Hepatocyte (in vitro differentiated cells): ENCODE data around the gene KIAA0408. TPM values are rescaled to one million over a fixed set of nuclear protein-coding genes. Genes with fewer than 3 reads are reported as not detected.
"Not testable (repeated sequence)": the region's sequence is repeated elsewhere in the genome, so short reads cannot be mapped to it uniquely, and the experiment has no call there.

Source experiments
- DNase-seq: peaks from one replicate; pipeline ENCODE4 v3.0.0-alpha.2; 2016; ENCODE audit warnings: low spot score
- H2AFZ ChIP-seq: fragments of 200-600 bp; sonication (generic); 2 replicates; pipeline ENCODE4 v1.6.0; 2016; ENCODE audit warnings: antibody characterized with exemption, mild to moderate bottlenecking
- H3K27ac ChIP-seq: fragments of 200-600 bp; sonication (generic); 2 replicates; pipeline ENCODE4 v1.5.1; 2016; ENCODE audit warnings: mild to moderate bottlenecking
- H3K27me3 ChIP-seq: fragments of 200-600 bp; sonication (generic); 2 replicates; pipeline ENCODE4 v1.6.1; 2016
- H3K36me3 ChIP-seq: fragments of 200-600 bp; sonication (generic); replicated peaks from 2 replicates; pipeline ENCODE4 v1.5.1; 2016; ENCODE audit warnings: low read depth; ENCODE audit not compliant: insufficient read depth
- H3K4me1 ChIP-seq: fragments of 200-600 bp; sonication (generic); 2 replicates; pipeline ENCODE4 v1.5.1; 2016; ENCODE audit warnings: mild to moderate bottlenecking, moderate library complexity; ENCODE audit not compliant: insufficient read depth
- H3K4me2 ChIP-seq: fragments of 200-600 bp; sonication (generic); 2 replicates; pipeline ENCODE4 v1.6.0; 2016
- H3K4me3 ChIP-seq: fragments of 200-600 bp; sonication (generic); 2 replicates; pipeline ENCODE4 v1.5.1; 2016; ENCODE audit warnings: mild to moderate bottlenecking
- H3K79me2 ChIP-seq: fragments of 200-600 bp; sonication (generic); 2 replicates; pipeline ENCODE4 v1.6.0; 2017; ENCODE audit warnings: mild to moderate bottlenecking
- H3K9me2 ChIP-seq: fragments of 200-600 bp; sonication (generic); replicated peaks from 2 replicates; pipeline ENCODE4 v1.6.0; 2017; ENCODE audit warnings: mild to moderate bottlenecking; ENCODE audit not compliant: insufficient read depth
- H3K9me3 ChIP-seq: fragments of 200-600 bp; sonication (generic); 2 replicates; pipeline ENCODE4 v1.5.1; 2016; ENCODE audit warnings: low read depth, mild to moderate bottlenecking
- H4K20me1 ChIP-seq: fragments of 200-600 bp; sonication (generic); 2 replicates; pipeline ENCODE4 v1.6.0; 2016; ENCODE audit warnings: mild to moderate bottlenecking; ENCODE audit not compliant: insufficient read depth, poor library complexity, severe bottlenecking
- EZH2 ChIP-seq: fragments of 200-600 bp; sonication (generic); IDR thresholded peaks from 2 replicates; pipeline ENCODE4 v1.6.1; 2016; ENCODE audit warnings: antibody characterized with exemption, mild to moderate bottlenecking, borderline replicate concordance
- EZH2phosphoT487 ChIP-seq: fragments of 200-600 bp; sonication (generic); IDR thresholded peaks from one replicate; pipeline ENCODE4 v1.6.1; 2018; ENCODE audit warnings: antibody characterized with exemption, mild to moderate bottlenecking, low read depth, moderate library complexity; ENCODE audit not compliant: unreplicated experiment, severe bottlenecking
- WGBS: methylation state at CpG from one replicate; pipeline ENCODE4 v1.1.6; 2016; ENCODE audit warnings: low lambda C conversion rate; ENCODE audit errors: missing lambda C conversion rate; 5-methylcytosine and 5-hydroxymethylcytosine counted together
- polyA plus RNA-seq: library from polyadenylated mRNA; unstranded; fragments of >200 nt; fragmentation: Nextera tagmentation; extraction: Ambion mirVana; gene quantifications from 2 replicates; pipeline ENCODE4 v1.2.1, GENCODE V29; 2016
- total RNA-seq: library from RNA; depleted of rRNA; stranded (reverse); fragments of >200 nt; gene quantifications from 2 replicates; pipeline ENCODE4 v1.2.3, GENCODE V29; 2014
- TF ChIP-seq, protein P1 (sequence below): fragments of 200-600 bp; sonication (generic); IDR thresholded peaks from 2 replicates; pipeline ENCODE4 v1.5.1; 2016; ENCODE audit warnings: antibody characterized with exemption, mild to moderate bottlenecking; ENCODE audit not compliant: poor library complexity

KIAA0408 gene
- total and polyA plus RNA-seq, 2 experiments from 2014 or later, result 2.1 to 7.4 TPM

GRCh38 chr6:127423921-127424320, 35.3 kb downstream of the KIAA0408 start:
- Histone ChIP-seq H3K4me2 (no peak overlapping the region), H3K79me2 (no peaks in the 10 kb centered on the region), H4K20me1 (no peaks in the 10 kb centered on the region), H3K27ac (no peak overlapping the region), H3K36me3 (no peaks in the 10 kb centered on the region), H3K27me3 (no peaks in the 10 kb centered on the region), H3K4me1 (no peaks in the 10 kb centered on the region), H3K9me3 (no peaks in the 10 kb centered on the region), H3K9me2 (no peaks in the 10 kb centered on the region), H2AFZ (no peak overlapping the region), H3K4me3 (no peak overlapping the region)
- DNase-seq, result no peak
- TF ChIP-seq, protein P1, sequence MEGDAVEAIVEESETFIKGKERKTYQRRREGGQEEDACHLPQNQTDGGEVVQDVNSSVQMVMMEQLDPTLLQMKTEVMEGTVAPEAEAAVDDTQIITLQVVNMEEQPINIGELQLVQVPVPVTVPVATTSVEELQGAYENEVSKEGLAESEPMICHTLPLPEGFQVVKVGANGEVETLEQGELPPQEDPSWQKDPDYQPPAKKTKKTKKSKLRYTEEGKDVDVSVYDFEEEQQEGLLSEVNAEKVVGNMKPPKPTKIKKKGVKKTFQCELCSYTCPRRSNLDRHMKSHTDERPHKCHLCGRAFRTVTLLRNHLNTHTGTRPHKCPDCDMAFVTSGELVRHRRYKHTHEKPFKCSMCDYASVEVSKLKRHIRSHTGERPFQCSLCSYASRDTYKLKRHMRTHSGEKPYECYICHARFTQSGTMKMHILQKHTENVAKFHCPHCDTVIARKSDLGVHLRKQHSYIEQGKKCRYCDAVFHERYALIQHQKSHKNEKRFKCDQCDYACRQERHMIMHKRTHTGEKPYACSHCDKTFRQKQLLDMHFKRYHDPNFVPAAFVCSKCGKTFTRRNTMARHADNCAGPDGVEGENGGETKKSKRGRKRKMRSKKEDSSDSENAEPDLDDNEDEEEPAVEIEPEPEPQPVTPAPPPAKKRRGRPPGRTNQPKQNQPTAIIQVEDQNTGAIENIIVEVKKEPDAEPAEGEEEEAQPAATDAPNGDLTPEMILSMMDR, result no peak
- TF ChIP-seq EZH2phosphoT487, result no peak
- no peak for TF ChIP-seq EZH2
- WGBS, result 91% methylated on average over 2 of the region's 2 CpGs

GRCh38 chr6:127421164-127421563, 38.0 kb downstream of the KIAA0408 start:
- H3K36me3 ChIP-seq, H3K4me3 ChIP-seq, H3K79me2 ChIP-seq, H3K27me3 ChIP-seq, H3K27ac ChIP-seq, H3K9me2 ChIP-seq, H2AFZ ChIP-seq, H3K4me1 ChIP-seq, H4K20me1 ChIP-seq, DNase-seq, H3K4me2 ChIP-seq, H3K9me3 ChIP-seq: not testable (repeated sequence)
- WGBS, result 58% methylated on average over 3 of the region's 3 CpGs

DNA sequence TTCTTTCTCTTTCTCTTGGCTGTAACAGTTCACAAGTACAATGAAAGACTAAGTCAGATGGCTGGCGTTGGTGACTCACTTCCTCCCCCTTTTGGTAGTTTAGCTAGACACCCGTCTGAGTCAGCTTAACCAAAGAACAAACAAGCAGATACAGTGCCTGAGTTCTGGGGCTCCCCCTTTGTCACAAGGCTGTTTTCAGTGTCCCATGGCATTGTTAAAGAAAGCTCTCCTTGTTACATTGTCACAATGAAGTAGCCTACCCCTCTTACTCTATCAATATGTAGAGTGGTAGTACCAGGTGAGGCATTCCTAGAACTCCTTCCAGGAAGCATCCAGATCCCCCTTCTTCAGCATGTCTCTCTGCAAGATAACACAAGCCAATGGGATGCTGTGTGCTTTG, 38.6 kb downstream of the KIAA0408 start:
- no peaks in the 10 kb centered on the region for H3K9me2 ChIP-seq
- no peak overlapping the region for H2AFZ ChIP-seq
- no peaks in the 10 kb centered on the region for H3K36me3 ChIP-seq
- WGBS, result 7% methylated on average over 2 of the region's 2 CpGs
- H3K27me3 ChIP-seq, result no peaks in the 10 kb centered on the region
- TF ChIP-seq, protein P1, result peak; percentile 52
- no peak for TF ChIP-seq EZH2
- H3K79me2 ChIP-seq, result no peaks in the 10 kb centered on the region
- no peaks in the 10 kb centered on the region for H3K9me3 ChIP-seq
- no peaks in the 10 kb centered on the region for H4K20me1 ChIP-seq
- no peak overlapping the region for H3K27ac ChIP-seq
- no peaks in the 10 kb centered on the region for H3K4me1 ChIP-seq
- peak; percentile 82 for DNase-seq
- no peak overlapping the region for H3K4me3 ChIP-seq
- H3K4me2 ChIP-seq, result no peak overlapping the region

DNA sequence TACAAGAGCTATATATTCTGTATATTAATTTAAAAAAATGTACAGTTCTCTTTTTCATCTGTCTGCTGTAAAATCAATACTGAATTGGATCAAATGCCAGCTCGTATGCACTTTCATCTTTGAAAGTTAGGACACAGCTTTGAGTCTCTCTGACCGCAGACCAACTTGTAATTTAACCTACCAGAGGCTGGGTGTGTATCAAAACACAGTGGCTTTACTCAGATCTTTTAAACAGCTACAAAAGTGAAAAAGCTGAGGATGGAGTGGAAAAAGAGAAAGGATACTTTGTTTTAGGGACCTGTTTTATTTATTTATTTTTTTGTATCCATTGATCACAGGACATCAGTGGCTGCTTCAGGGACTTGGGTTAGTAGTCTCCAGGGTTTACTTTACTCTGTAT, 44.1 kb downstream of the KIAA0408 start:
- no peaks in the 10 kb centered on the region for H3K4me1 ChIP-seq
- no peaks in the 10 kb centered on the region for H3K27me3 ChIP-seq
- no peak for DNase-seq
- H3K9me3 ChIP-seq, result no peaks in the 10 kb centered on the region
- H3K79me2 ChIP-seq, result no peaks in the 10 kb centered on the region
- no peaks in the 10 kb centered on the region for H3K9me2 ChIP-seq
- no peak overlapping the region for H3K4me3 ChIP-seq
- H4K20me1 ChIP-seq, result no peaks in the 10 kb centered on the region
- 88% methylated on average over 2 of the region's 2 CpGs for WGBS
- H3K36me3 ChIP-seq, result no peaks in the 10 kb centered on the region
- no peak overlapping the region for H3K27ac ChIP-seq
- TF ChIP-seq EZH2phosphoT487 (no peak), EZH2 (no peak)
- TF ChIP-seq, protein P1, result no peak
- H3K4me2 ChIP-seq, result no peak overlapping the region
- no peak overlapping the region for H2AFZ ChIP-seq

DNA sequence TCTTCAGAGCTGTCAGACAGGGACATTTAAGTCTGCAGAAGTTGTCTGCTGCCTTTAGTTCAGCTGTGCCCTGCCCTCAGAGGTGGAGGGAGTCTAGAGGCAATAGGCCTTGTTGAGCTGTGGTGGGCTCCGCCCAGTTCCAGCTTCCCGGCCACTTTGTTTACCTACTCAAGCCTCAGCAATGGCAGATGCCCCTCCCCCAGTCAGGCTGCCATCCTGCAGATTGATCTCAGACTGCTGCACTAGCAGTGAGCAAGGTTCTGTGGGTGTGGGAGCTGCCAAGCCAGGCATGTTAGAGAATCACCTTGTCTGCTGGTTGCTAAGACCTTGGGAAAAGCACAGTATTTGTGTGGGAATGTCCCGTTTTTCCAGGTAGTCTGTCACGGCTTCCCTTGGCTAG, 46.1 kb downstream of the KIAA0408 start:
- WGBS, result 61% methylated on average over 4 of the region's 4 CpGs
- H3K4me3 ChIP-seq, H3K9me2 ChIP-seq, H2AFZ ChIP-seq, H4K20me1 ChIP-seq, H3K79me2 ChIP-seq, H3K27me3 ChIP-seq, H3K4me1 ChIP-seq, H3K9me3 ChIP-seq, H3K27ac ChIP-seq, H3K36me3 ChIP-seq, H3K4me2 ChIP-seq: not testable (repeated sequence)
- DNase-seq, result peak; percentile 54

DNA sequence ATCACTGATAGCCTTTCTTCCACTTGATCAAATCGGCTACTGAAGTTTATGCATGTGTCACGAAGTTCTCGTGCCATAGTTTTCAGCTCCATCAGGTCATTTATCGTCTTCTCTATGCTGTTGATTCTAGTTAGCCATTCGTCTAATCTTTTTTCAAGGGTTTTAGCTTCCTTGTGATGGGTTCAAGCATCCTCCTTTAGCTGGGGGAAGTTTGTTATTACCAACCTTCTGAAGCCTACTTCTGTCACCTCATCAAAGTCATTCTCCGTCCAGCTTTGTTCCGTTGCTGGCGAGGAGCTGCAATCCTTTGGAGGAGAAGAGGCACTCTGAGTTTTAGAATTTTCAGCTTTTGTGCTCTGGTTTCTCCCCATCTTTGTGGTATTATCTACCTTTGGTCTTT, 47.2 kb downstream of the KIAA0408 start:
- H4K20me1 ChIP-seq, H3K4me1 ChIP-seq, H3K4me2 ChIP-seq, H3K27me3 ChIP-seq, H3K27ac ChIP-seq, H3K9me3 ChIP-seq, H2AFZ ChIP-seq, H3K79me2 ChIP-seq, H3K4me3 ChIP-seq, H3K36me3 ChIP-seq, H3K9me2 ChIP-seq, DNase-seq: not testable (repeated sequence)
- WGBS, result 92% methylated on average over 8 of the region's 8 CpGs
